Astrocyte of the hippocampus (primary cell): Measurements from ENCODE around the gene SRSF7.

ENCODE experiments used
- DNase-seq: peaks from one replicate; pipeline ENCODE4 v3.0.0; 2011; ENCODE audit warnings: low read depth, low spot score

Gene SRSF7

GRCh38 chr2:38701542-38701941, 49.6 kb downstream of the SRSF7 start:
- DNase-seq = no peak

DNA sequence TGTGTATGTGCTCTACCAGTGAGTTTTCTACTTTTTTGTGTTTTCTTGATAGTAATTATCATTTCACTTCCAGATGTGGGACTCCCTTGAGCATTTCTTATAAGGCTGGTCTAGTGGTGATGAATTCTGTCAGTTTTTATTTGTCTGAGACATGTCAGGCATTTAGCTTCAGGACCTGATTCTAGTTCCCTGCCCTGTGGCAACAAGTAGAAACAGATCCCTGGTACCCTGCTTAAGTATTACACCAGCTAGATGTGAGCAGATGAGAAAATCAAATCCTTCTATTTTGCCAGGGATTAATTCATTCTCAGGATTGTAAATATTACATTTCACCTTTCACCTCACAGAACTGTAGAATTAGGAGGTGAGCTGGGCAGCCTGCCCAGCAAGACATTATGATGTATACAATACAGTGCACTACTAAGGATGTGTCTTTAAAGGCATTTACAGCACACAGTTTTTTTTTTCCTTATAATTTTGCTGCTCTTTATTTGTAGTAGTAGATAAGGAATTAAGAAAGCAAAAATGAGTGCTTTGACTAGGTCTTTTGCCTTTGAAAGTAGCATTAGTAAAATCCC, 50.2 kb downstream of the SRSF7 start:
- DNase-seq = no peak

- DNase-seq = no peak
Measured at GRCh38 chr2:38700113-38700785, 50.9 kb downstream of the SRSF7 start.

- DNase-seq = no peak
Measured at GRCh38 chr2:38698467-38699003, 52.6 kb downstream of the SRSF7 start.

DNA sequence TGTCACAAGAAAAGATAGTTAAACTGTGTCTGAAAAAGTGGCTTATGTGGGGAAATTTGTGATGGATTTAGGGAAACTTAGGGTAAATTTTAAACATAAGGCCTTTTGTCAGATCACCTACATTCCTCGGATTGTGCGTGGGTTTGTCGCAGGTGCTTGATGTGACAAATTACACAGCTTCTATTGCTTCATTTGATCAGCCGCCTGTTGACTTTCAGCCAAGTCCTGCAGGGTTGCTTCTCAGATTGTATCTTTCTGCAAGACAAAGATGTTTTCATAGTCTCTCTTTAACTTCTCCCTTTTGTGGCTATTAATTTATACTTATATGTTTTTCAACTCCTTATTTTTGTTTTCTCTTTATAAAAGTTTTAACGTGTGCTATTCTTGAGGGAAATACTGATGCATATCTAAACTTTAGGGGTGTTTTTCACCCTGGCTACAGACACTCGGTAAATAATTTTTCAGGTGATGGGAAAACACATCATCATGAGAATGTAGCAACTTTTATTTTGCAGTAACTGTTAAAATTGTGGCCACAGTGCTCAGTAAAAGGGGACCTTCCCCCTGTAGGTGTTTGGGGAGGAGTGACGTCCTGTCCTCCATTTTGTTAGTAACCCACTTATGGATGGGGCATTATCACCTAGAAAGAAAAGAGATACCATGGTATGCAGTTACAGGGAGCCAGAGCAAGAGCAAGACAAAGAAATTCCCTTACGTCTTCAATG, 53.9 kb downstream of the SRSF7 start:
- no peak for DNase-seq
